ENCODE results near the gene KLK14.

KLK14 gene

GRCh38 chr19:51102991-51103390 lies 20.3 kb upstream of the KLK14 start:
- DNase-seq (ENCODE audit: low spot score), result no peak
- TF ChIP-seq, protein P1, sequence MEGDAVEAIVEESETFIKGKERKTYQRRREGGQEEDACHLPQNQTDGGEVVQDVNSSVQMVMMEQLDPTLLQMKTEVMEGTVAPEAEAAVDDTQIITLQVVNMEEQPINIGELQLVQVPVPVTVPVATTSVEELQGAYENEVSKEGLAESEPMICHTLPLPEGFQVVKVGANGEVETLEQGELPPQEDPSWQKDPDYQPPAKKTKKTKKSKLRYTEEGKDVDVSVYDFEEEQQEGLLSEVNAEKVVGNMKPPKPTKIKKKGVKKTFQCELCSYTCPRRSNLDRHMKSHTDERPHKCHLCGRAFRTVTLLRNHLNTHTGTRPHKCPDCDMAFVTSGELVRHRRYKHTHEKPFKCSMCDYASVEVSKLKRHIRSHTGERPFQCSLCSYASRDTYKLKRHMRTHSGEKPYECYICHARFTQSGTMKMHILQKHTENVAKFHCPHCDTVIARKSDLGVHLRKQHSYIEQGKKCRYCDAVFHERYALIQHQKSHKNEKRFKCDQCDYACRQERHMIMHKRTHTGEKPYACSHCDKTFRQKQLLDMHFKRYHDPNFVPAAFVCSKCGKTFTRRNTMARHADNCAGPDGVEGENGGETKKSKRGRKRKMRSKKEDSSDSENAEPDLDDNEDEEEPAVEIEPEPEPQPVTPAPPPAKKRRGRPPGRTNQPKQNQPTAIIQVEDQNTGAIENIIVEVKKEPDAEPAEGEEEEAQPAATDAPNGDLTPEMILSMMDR (IDR thresholded peaks at IDR 0.05; ENCODE audit: extremely low read depth, insufficient read depth, missing control alignments), result no peak
- in situ Hi-C loops (cut with MboI; ENCODE audit: low pct_unique_long_range_greater_than_20kb, low sequenced_read_pairs, unreplicated experiment), result no loop called here

DNA sequence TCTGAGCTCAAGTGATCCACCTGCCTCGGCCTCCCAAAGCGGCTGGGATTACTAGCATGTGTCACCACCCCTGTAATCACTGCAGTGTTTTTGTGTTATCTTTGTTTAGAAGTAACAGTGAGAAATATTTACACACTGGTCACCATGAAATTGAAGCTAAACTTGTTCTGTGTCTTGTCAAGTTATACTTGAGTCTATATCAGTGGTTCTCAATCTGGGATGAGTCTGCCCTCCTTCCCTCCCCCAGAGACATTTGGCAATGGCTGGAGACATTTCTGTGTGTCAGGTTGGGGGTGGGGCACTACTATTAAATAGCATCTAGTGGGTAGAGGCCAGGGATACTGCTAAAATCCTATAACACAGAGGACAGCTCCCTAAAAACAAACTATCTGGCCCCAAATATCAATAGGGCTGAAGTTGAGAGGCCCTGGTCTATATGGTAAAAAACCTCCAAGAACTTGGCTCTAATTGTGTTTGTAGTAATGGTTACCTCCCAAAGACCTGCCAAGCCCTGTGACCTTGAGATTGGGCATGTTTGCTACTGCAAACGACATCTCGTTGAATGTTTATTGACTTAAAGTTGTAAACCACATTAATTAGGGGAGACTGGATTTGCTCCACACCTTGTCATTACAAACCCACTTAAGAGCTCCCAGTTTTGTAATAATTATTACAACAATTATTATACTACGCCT lies 18.6 kb upstream of the KLK14 start:
- TF ChIP-seq, protein P1 (IDR thresholded peaks at IDR 0.05; ENCODE audit: extremely low read depth, insufficient read depth, missing control alignments), result no peak
- in situ Hi-C loops (cut with MboI; ENCODE audit: low pct_unique_long_range_greater_than_20kb, low sequenced_read_pairs, unreplicated experiment), result no loop called here
- no peak for DNase-seq (ENCODE audit: low spot score)

DNA sequence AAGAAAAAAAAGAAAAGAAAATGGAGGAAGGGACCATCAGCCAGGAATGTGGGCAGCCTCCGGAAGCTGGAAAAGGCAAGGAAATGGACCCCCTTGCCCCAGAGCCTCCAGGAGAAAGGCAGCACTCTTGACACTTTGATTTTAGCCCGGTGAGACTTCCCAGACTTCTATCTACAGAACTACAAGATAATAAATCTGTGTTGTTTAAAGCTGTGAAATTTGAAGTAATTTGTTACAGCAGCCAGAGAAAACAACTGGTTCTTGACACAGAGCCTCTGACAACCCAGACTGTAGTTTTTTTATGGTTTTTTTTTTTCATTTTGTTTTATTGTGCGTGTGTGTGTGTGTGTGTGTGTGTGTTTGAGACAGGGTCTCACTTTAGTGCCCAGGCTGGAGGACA lies 17.9 kb upstream of the KLK14 start:
- no peak for DNase-seq (ENCODE audit: low spot score)
- in situ Hi-C loops (cut with MboI; ENCODE audit: low pct_unique_long_range_greater_than_20kb, low sequenced_read_pairs, unreplicated experiment), result no loop called here
- TF ChIP-seq, protein P1 (IDR thresholded peaks at IDR 0.05; ENCODE audit: extremely low read depth, insufficient read depth, missing control alignments), result no peak

GRCh38 chr19:51099047-51099382 lies 16.3 kb upstream of the KLK14 start:
- TF ChIP-seq, protein P1 (IDR thresholded peaks at IDR 0.05; ENCODE audit: extremely low read depth, insufficient read depth, missing control alignments), result no peak
- DNase-seq (ENCODE audit: low spot score), result no peak
- in situ Hi-C loops (cut with MboI; ENCODE audit: low pct_unique_long_range_greater_than_20kb, low sequenced_read_pairs, unreplicated experiment), result no loop called here

DNA sequence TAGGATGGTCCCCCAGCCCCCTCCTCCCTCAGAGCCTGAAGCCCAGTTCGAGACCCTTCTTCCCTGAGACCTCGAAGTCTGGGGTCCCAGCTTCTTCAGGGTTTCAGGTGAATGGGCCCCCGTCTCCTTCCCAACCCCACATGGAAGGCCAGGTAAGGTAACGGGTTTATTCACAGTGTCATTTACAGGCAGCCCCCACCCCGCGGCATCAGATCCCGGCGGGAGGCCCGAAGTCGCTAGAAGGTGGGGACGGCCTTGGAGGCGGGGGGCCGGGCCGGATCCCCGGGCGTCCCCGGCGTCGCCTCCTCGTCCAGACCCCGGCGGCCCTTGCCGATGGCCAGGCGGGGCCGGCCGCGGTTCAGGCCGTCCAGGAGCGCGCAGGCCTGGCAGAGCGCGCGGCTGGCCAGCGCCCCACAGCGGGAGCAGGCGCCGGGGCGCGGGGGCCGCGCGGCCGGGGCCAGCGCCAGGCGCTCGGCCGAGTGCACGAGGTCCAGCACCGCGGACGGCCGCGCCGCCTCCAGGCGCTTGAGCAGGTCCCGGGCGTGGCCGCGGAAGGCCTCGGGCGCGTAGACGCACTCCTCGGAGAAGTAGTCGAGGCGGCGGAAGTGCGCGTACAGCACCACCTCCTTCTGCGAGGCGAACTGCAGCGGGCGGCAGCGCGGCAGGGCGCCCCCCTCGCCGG lies 15.8 kb upstream of the KLK14 start:
- in situ Hi-C loops (cut with MboI; ENCODE audit: low pct_unique_long_range_greater_than_20kb, low sequenced_read_pairs, unreplicated experiment), result no loop called here
- DNase-seq (ENCODE audit: low spot score), result no peak
- TF ChIP-seq, protein P1 (IDR thresholded peaks at IDR 0.05; ENCODE audit: extremely low read depth, insufficient read depth, missing control alignments), result no peak

DNA sequence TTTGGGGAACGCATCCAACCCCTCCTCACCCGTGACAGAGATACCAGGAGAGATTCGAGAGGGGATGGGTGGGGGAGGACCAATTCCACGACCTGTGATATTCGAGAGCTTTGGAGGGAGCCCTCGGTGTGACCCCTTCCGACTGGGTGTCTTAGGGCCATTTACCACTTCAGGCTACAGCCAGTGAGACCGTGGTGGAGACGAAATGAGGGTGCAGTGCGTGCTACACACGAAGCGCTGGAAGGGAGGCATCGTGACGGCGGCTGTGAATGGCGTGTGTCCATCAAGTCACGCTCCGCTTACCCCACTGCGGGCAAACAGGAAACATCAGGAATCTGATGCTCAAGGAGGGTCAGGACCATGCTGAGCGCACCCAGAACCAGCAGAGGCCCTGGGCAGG lies 15.1 kb upstream of the KLK14 start:
- peak; percentile 26 for DNase-seq (ENCODE audit: low spot score)
- in situ Hi-C loops (cut with MboI; ENCODE audit: low pct_unique_long_range_greater_than_20kb, low sequenced_read_pairs, unreplicated experiment), result no loop called here
- TF ChIP-seq, protein P1 (IDR thresholded peaks at IDR 0.05; ENCODE audit: extremely low read depth, insufficient read depth, missing control alignments), result peak; percentile 8

Data from GM13977 (cell line).